K562 (cell line): ENCODE measurements around the gene LST1. TPM values are rescaled to one million over a fixed set of nuclear protein-coding genes. Genes with fewer than 3 reads are reported as not detected.
A peak's percentile ranks its signal among the peaks of the same experiment; 100 is the strongest.

Source experiments
- ATAC-seq: fragments of 200-7000 bp; cut with Tn5 transposase; 3 replicates; pipeline ENCODE4 v1.9.1; 2020; ENCODE audit warnings: moderate library complexity
- BruUV-seq: library from RNA; stranded (reverse); fragments of 400-500 nt; replicated peaks from 2 replicates; lab custom pipeline; 2021; lab: Mats Ljungman, UMichigan
- CTCF ChIA-PET: fragments of 300-600 bp; formaldehyde crosslinking; extraction: SDS; loops from one replicate; lab custom pipeline; 2021; ENCODE audit warnings: low intra/inter-chr PET ratio; lab: Yijun Ruan, JAX
- POLR2A ChIA-PET: fragments of 300-600, 350-650 bp; sonication (Branson Sonifier 250); formaldehyde crosslinking; extraction: SDS; loops from one replicate; lab custom pipeline; 2021; ENCODE audit warnings: antibody characterized with exemption, inconsistent platforms; lab: Yijun Ruan, JAX
- DNase-seq, 4 experiments: peaks; one replicate each; pipeline versions ENCODE4 v3.0.0 to v3.0.0-alpha.2; 2011 to 2018; ENCODE audit warnings: low spot score in 3 of 4, mixed read lengths in 3 of 4; ENCODE audit errors: extremely low read depth in 1 of 4
- FAIRE-seq: peaks from 2 replicates; lab custom pipeline; 2011; peaks lifted over from hg19 to GRCh38; lab: Jason Lieb, UNC
- H2AFZ ChIP-seq: 2 replicates; pipeline ENCODE4 v1.6.0; 2011; ENCODE audit warnings: low read depth, low read length, control low read depth, inconsistent platforms
- H3K27ac ChIP-seq: fragments of 200-600 bp; 3 replicates; pipeline ENCODE4 v1.8.0; 2011; ENCODE audit warnings: low read depth, mild to moderate bottlenecking, control low read depth, inconsistent platforms, low read length, moderate library complexity, mixed read lengths; ENCODE audit errors: extremely low read depth
- H3K27me3 ChIP-seq, 2 experiments: fragments of 300-600 bp in 1 of 2; 2 replicates in 1 of 2; 3 replicates in 1 of 2; pipeline versions ENCODE4 v1.6.0 to v1.8.0; 2011; ENCODE audit warnings: inconsistent platforms in 2 of 2, low read length in 2 of 2, mild to moderate bottlenecking in 1 of 2, mixed read lengths in 1 of 2, moderate library complexity in 1 of 2; ENCODE audit not compliant: control insufficient read depth in 2 of 2, insufficient read depth in 2 of 2
- H3K36me3 ChIP-seq: fragments of 300-600 bp; 3 replicates; pipeline ENCODE4 v1.8.0; 2011; ENCODE audit warnings: mild to moderate bottlenecking, low read length, inconsistent platforms; ENCODE audit not compliant: control insufficient read depth, insufficient read depth
- H3K4me1 ChIP-seq, 2 experiments: fragments of 200-600 bp in 1 of 2; replicated peaks in 1 of 2; 2 replicates in 1 of 2; 3 replicates in 1 of 2; pipeline versions ENCODE4 v1.5.1 to v1.8.0; 2011; ENCODE audit warnings: inconsistent platforms in 2 of 2, low read length in 2 of 2, mild to moderate bottlenecking in 1 of 2, mixed read lengths in 1 of 2, moderate library complexity in 1 of 2; ENCODE audit not compliant: control insufficient read depth in 2 of 2, insufficient read depth in 2 of 2
- H3K4me2 ChIP-seq: 2 replicates; pipeline ENCODE4 v1.6.1; 2011; ENCODE audit warnings: low read length, control low read depth, inconsistent platforms, mixed read lengths; ENCODE audit not compliant: insufficient read depth
- H3K4me3 ChIP-seq: fragments of 200-600 bp; sonication (generic), shearing (Covaris generic); 2 replicates; pipeline ENCODE4 v1.5.1; 2016; ENCODE audit warnings: control low read depth, inconsistent platforms
- H3K79me2 ChIP-seq: fragments of 200-600 bp; 3 replicates; pipeline ENCODE4 v1.8.0; 2011; ENCODE audit warnings: low read length, inconsistent platforms; ENCODE audit not compliant: control insufficient read depth, insufficient read depth
- H3K9ac ChIP-seq, 2 experiments: 2 replicates each; pipeline versions ENCODE4 v1.6.0 to v1.6.1; 2011; ENCODE audit warnings: low read depth in 2 of 2, low read length in 2 of 2, control low read depth in 1 of 2, inconsistent platforms in 1 of 2, mild to moderate bottlenecking in 1 of 2, mixed read lengths in 1 of 2; ENCODE audit not compliant: insufficient read depth in 1 of 2
- H3K9me1 ChIP-seq: one replicate; pipeline ENCODE4 v1.6.0; 2011; ENCODE audit warnings: inconsistent platforms, mild to moderate bottlenecking, low read length, moderate library complexity; ENCODE audit not compliant: control insufficient read depth, insufficient read depth
- H3K9me3 ChIP-seq: replicated peaks from 2 replicates; pipeline ENCODE4 v1.5.1; 2011; ENCODE audit warnings: low read depth, low read length, inconsistent platforms; ENCODE audit not compliant: control insufficient read depth, insufficient read depth
- H4K20me1 ChIP-seq: replicated peaks from 2 replicates; pipeline ENCODE4 v1.6.1; 2011; ENCODE audit warnings: low read length, inconsistent platforms, mixed read lengths; ENCODE audit not compliant: control insufficient read depth, insufficient read depth
- ELK3 ChIP-seq: fragments of 450-650 bp; formaldehyde crosslinking; IDR thresholded peaks from 2 replicates; pipeline ENCODE4 v1.4.0; 2020; ENCODE audit warnings: mild to moderate bottlenecking
- GATAD2B ChIP-seq: fragments of 450-650 bp; IDR thresholded peaks from 2 replicates; pipeline ENCODE4 v1.6.1; 2017; ENCODE audit warnings: mild to moderate bottlenecking, borderline replicate concordance
- MYBL2 ChIP-seq, 2 experiments: fragments of 450-650 bp in 1 of 2; sonication (generic) in 1 of 2; formaldehyde crosslinking in 1 of 2; IDR thresholded peaks; 2 replicates each; pipeline versions ENCODE4 v1.6.1 to v1.8.1; 2017 to 2022; ENCODE audit warnings: borderline replicate concordance in 1 of 2, inconsistent platforms in 1 of 2, low read depth in 1 of 2, mild to moderate bottlenecking in 1 of 2, missing genetic modification reagents in 1 of 2, moderate library complexity in 1 of 2
- RB1 ChIP-seq: fragments of 450-650 bp; IDR thresholded peaks from 2 replicates; pipeline ENCODE4 v1.6.1; 2017; ENCODE audit warnings: low read depth, mild to moderate bottlenecking
- TAF7 ChIP-seq: fragments of 450-650 bp; IDR thresholded peaks from 2 replicates; pipeline ENCODE4 v1.6.1; 2016; ENCODE audit warnings: missing genetic modification characterization, missing compliant biosample characterization
- TFE3 ChIP-seq: fragments of 450-650 bp; formaldehyde crosslinking; IDR thresholded peaks from 2 replicates; pipeline ENCODE4 v1.4.0; 2020; ENCODE audit warnings: mild to moderate bottlenecking, mixed read lengths
- ZNF449 ChIP-seq: fragments of 250-450 bp; sonication (Bioruptor Pico); IDR thresholded peaks from 2 replicates; pipeline ENCODE4 v1.8.0; 2022; ENCODE audit warnings: moderate library complexity, mild to moderate bottlenecking, inconsistent platforms
- WGBS: fragments of 100-300 bp; shearing (Covaris generic); methylation state at CpG from one replicate; pipeline ENCODE4 v1.1.6; 2016; ENCODE audit warnings: low coverage, mixed read lengths; ENCODE audit not compliant: insufficient coverage; ENCODE audit errors: missing lambda C conversion rate; 5-methylcytosine and 5-hydroxymethylcytosine counted together
- in situ Hi-C: fragments of 300-500 bp; cut with MboI; formaldehyde crosslinking; loops from 4 replicates; pipeline ENCODE4 v1.15.0; 2018; ENCODE audit warnings: inconsistent platforms, mixed read lengths
- intact Hi-C: fragments of 100-400 bp; cut with micrococcal nuclease; formaldehyde crosslinking; loops from 2 replicates; pipeline ENCODE4 v1.14.2; 2022
- polyA plus RNA-seq, 8 experiments: library from polyadenylated mRNA; depleted of rRNA in 4 of 8; stranded (reverse) in 5 of 8; unstranded in 3 of 8; fragments of >200 nt; fragmentation: Nextera tagmentation in 2 of 8; fragmentation: Illumina TruSeq in 1 of 8; extraction: Ambion mirVana in 2 of 8; extraction: Trizol in 1 of 8; gene quantifications; 2 replicates each; pipeline versions ENCODE4 v1.2.1 to v1.2.3, GENCODE V29; 2011 to 2014; ENCODE audit warnings: inconsistent platforms in 1 of 8, missing spikeins in 1 of 8
- total RNA-seq, 7 experiments: library from RNA; depleted of rRNA in 6 of 7; stranded (reverse); fragments of >200 nt in 6 of 7; fragmentation: Illumina TruSeq in 2 of 7; extraction: Trizol in 2 of 7; gene quantifications; 2 replicates each; pipeline versions ENCODE4 v1.2.1 to v1.2.3, GENCODE V29; 2011 to 2021; ENCODE audit warnings: low replicate concordance in 1 of 7
- TF ChIP-seq, protein P1 (sequence below): fragments of 450-650 bp; formaldehyde crosslinking; IDR thresholded peaks from 2 replicates; pipeline ENCODE4 v1.4.0; 2020; ENCODE audit warnings: mild to moderate bottlenecking, moderate library complexity

The LST1 gene
- total and polyA plus RNA-seq, 9 of the 15 experiments (the other 6 are each of a cell fraction or from before 2014, with no cell fraction given), result 0.82 to 7.8 (median 1.7) TPM

DNA sequence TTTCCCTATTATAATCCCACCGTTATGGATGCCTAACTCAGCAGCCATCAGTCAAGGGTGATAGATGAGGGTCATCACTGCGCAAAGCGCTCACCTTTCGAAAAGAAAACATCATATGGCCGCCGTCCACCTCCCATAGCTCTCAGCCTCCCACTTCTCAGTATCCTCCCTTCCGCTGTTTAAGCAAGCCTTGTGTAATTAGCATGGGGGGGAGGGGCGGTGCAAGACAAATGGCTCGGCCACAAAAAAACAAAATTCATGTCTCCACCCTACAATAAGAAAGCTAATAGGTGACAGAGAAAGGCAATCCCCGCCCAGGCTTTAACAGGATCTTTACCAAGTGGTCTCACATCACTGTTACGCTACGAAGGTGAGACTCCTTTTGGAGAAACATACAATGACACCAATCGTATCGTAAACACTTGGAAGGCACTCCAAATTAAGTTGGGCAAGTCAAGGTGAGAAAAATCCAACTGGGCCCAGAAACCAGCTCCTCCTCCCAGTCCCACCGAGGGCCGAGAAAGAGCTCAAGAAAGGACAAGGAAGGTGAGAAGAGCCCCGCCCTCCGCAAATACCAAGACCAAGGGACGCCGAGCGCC, 44.9 kb upstream of the LST1 start (continued):
- TF ChIP-seq, protein P1, sequence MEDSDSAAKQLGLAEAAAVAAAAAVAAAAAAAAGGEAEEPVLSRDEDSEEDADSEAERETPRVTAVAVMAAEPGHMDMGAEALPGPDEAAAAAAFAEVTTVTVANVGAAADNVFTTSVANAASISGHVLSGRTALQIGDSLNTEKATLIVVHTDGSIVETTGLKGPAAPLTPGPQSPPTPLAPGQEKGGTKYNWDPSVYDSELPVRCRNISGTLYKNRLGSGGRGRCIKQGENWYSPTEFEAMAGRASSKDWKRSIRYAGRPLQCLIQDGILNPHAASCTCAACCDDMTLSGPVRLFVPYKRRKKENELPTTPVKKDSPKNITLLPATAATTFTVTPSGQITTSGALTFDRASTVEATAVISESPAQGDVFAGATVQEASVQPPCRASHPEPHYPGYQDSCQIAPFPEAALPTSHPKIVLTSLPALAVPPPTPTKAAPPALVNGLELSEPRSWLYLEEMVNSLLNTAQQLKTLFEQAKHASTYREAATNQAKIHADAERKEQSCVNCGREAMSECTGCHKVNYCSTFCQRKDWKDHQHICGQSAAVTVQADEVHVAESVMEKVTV, result peak; percentile 10; the same call in 1 of the 2 replicates

GRCh38 chr6:31541658-31542521, 44.2 kb upstream of the LST1 start, which contains the start of gene DDX39B:
Gene DDX39B, minus strand, starts transcription at chr6:31542003. Its CDS starts 1,471 bp downstream, at chr6:31540532.
- peak within 1 kb of the TSS; percentile 92 to 97 for H3K9ac ChIP-seq
- peak within 1 kb of the TSS; percentile 98 for H3K27ac ChIP-seq
- H3K27me3 ChIP-seq, result no peaks in the 10 kb centered on the region
- peak; percentile 92 to 99 (median 95) for DNase-seq
- no peaks in the 10 kb centered on the region for H3K9me3 ChIP-seq
- H3K36me3 ChIP-seq, result peaks cover 45% of the 10 kb centered on the region
- in situ Hi-C loops (loop anchor here (25.0 kb wide), 1 partner anchor 1420 kb away; the partner anchor contains the start of genes BRD2 and HLA-DMA), intact Hi-C loops (loop anchor here (1.0 to 10.0 kb wide), 4 partner anchors 50 to 233 kb away; partner anchors contain the start of genes BAG6 and VWA7)
- peaks cover 10 to 24% of the 10 kb centered on the region in 2 experiments; a peak in 4 of 5 replicates for H3K4me1 ChIP-seq
- peaks cover 15% of the 10 kb centered on the region for H3K9me1 ChIP-seq
- FAIRE-seq, result peak; percentile 93
- no TSS peak for BruUV-seq
- peak within 1 kb of the TSS; percentile 76 for H3K4me3 ChIP-seq
- peak within 1 kb of the TSS; percentile 98 for H3K4me2 ChIP-seq
- ChIA-PET POLR2A (interaction anchor here (0.6 to 4.8 kb wide), 58 partner anchors 9 to 750 kb away, joined by 3 to 107 read pairs (median 4); partner anchors contain the start of genes BAG6, C6orf47, HSPA1A and HSPA1L), CTCF (interaction anchor here (0.8 kb wide), 1 partner anchor 50 kb away, joined by 3 read pairs; no protein-coding TSS in a partner anchor)
- WGBS, result under 1% methylated on average over 43 of the region's 43 CpGs
- peak; percentile 86 for ATAC-seq
- peaks cover 30% of the 10 kb centered on the region for H4K20me1 ChIP-seq
- peak within 1 kb of the TSS; percentile 99 for H2AFZ ChIP-seq
- H3K79me2 ChIP-seq, result peaks cover 66% of the 10 kb centered on the region
- TF ChIP-seq TFE3 (CRISPR knock-in tag) (peak; percentile 2; the same call in 1 of the 2 replicates), GATAD2B (peak; percentile 79), RB1 (peak; percentile 95; the same call in 1 of the 2 replicates), MYBL2 (IDR thresholded peaks at IDR 0.05; ENCODE audit: low read depth) (peak; percentile 54), MYBL2 (CRISPR knock-in tag; IDR thresholded peaks at IDR 0.05; ENCODE audit: borderline replicate concordance) (no peak), ELK3 (CRISPR knock-in tag) (no peak), ZNF449 (CRISPR knock-in tag) (0 out of 2 replicates have a peak, but pooled peaks have one; percentile 27), TAF7 (tag) (peak; percentile 100)
